ENCODE results near the gene PIWIL4.

GRCh38 chr11:94586978-94587377, 19.8 kb downstream of the PIWIL4 start:
- no peak for TF ChIP-seq CTCF (IDR thresholded peaks at IDR 0.05; ENCODE audit: borderline replicate concordance, extremely low read depth, low read length, poor library complexity, severe bottlenecking)
- no peak for TF ChIP-seq EZH2 (IDR thresholded peaks at IDR 0.05; ENCODE audit: borderline replicate concordance, low read depth, low read length, severe bottlenecking)
